ENCODE results near the gene ATP8B3.

- TF ChIP-seq KDM1A (IDR thresholded peaks at IDR 0.05; ENCODE audit: low read depth): no peak
- TF ChIP-seq EP300 (IDR thresholded peaks at IDR 0.05): no peak
- no peak for TF ChIP-seq MAZ (IDR thresholded peaks at IDR 0.05; ENCODE audit: borderline replicate concordance, low read depth, low read length)
Measured at GRCh38 chr19:1855040-1855827, 43.2 kb upstream of the ATP8B3 start.
